ENCODE measurements around the gene NKD1. TPM values are rescaled to one million over a fixed set of nuclear protein-coding genes. Genes with fewer than 3 reads are reported as not detected.
"Not testable (repeated sequence)": the region's sequence is repeated elsewhere in the genome, so short reads cannot be mapped to it uniquely, and the experiment has no call there.

The NKD1 gene
- total RNA-seq, 1 donor from 2014 or later: under 0.01 TPM

DNA sequence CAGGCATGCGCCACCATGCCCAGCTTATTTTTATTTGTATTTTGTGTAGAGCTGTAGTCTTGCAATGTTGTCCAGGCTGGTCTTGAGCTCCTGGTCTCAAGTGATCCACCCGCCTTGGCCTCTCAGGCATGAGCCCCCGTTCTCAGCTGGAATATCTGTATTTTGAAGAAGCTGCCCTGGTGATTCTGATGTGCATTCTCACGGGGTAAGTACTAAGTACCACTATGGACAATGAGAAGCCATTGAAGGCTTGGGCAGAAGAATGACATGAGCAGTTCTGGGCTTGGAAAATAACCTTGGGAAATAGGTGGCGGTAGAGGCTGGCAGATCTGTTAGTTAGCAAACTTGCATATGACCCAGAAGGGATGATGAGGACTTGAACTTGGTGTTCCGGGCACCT, 15.6 kb upstream of the NKD1 start:
- Histone ChIP-seq H3K4me3 (ENCODE audit: low read depth, low read length) (no peak overlapping the region), H3K36me3 (ENCODE audit: control insufficient read depth, insufficient read depth, low read length) (no peaks in the 10 kb centered on the region), H3K27me3 (ENCODE audit: control insufficient read depth, insufficient read depth, low read length) (no peaks in the 10 kb centered on the region)
- FAIRE-seq: no peak
- no peak for TF ChIP-seq CTCF (IDR thresholded peaks at IDR 0.05; ENCODE audit: insufficient read depth, low read length, severe bottlenecking)
- DNase-seq (ENCODE audit: low read depth): no peak

GRCh38 chr16:50533317-50533716, 14.9 kb upstream of the NKD1 start:
- DNase-seq (ENCODE audit: low read depth): no peak
- Histone ChIP-seq H3K36me3 (ENCODE audit: control insufficient read depth, insufficient read depth, low read length) (no peaks in the 10 kb centered on the region), H3K4me3 (ENCODE audit: low read depth, low read length) (no peak overlapping the region), H3K27me3 (ENCODE audit: control insufficient read depth, insufficient read depth, low read length) (no peaks in the 10 kb centered on the region)
- no peak for TF ChIP-seq CTCF (IDR thresholded peaks at IDR 0.05; ENCODE audit: insufficient read depth, low read length, severe bottlenecking)
- FAIRE-seq: no peak

- no peak for DNase-seq (ENCODE audit: low read depth)
- FAIRE-seq: no peak
- Histone ChIP-seq H3K27me3 (ENCODE audit: control insufficient read depth, insufficient read depth, low read length) (no peaks in the 10 kb centered on the region), H3K36me3 (ENCODE audit: control insufficient read depth, insufficient read depth, low read length) (no peaks in the 10 kb centered on the region), H3K4me3 (ENCODE audit: low read depth, low read length) (no peak overlapping the region)
- TF ChIP-seq CTCF (IDR thresholded peaks at IDR 0.05; ENCODE audit: insufficient read depth, low read length, severe bottlenecking): no peak
These were observed 14.1 kb upstream of the NKD1 start for GRCh38 chr16:50534091-50534490.

DNA sequence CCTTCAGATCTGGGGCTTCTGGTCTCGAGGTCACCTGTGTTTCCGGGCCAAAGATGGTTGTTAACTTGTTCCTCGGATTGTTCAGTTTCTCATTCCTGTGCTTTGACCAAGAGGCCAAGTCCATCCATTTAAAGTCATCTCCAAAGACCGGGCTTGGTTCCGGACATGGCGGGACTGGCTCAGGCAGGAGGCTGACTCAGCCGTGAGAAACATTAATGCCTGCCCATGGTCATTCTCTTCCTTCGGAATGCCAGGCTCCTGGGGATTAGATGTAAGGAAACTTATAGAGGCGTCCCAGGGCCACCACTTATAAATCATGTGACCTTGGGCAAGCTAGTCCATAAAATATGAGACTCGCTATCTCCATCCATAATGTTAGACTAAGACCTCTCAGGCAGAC, 13.6 kb upstream of the NKD1 start:
- no peak for FAIRE-seq

DNA sequence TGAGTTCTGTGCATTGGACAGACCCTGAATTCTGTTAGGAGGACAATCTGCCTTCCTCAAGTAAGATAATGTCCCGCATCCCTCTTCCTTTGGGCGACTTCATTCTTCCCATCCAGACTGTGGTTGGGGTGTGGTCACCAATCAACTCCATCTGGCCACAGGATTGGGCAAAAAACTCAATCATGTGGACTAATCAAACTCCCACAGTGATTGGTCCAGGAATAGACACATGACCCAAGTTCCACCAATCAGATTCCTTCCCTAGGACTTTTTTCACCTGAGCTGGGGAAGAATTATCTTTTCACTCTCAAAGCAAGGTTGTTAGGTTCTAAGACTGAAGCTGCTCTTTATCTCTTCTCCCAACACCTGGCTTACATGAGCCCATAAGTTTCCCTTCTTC, 13.2 kb upstream of the NKD1 start:
- DNase-seq (ENCODE audit: low read depth): no peak
- H3K4me3 ChIP-seq (ENCODE audit: low read depth, low read length): no peak overlapping the region
- H3K36me3 ChIP-seq (ENCODE audit: control insufficient read depth, insufficient read depth, low read length): no peaks in the 10 kb centered on the region
- H3K27me3 ChIP-seq (ENCODE audit: control insufficient read depth, insufficient read depth, low read length): no peaks in the 10 kb centered on the region
- FAIRE-seq: peak; percentile 36
- no peak for TF ChIP-seq CTCF (IDR thresholded peaks at IDR 0.05; ENCODE audit: insufficient read depth, low read length, severe bottlenecking)

More for the DNA sequence above, 13.6 kb upstream of the NKD1 start:
- no peak for TF ChIP-seq CTCF (IDR thresholded peaks at IDR 0.05; ENCODE audit: insufficient read depth, low read length, severe bottlenecking)
- Histone ChIP-seq H3K4me3 (ENCODE audit: low read depth, low read length) (no peak overlapping the region), H3K36me3 (ENCODE audit: control insufficient read depth, insufficient read depth, low read length) (no peaks in the 10 kb centered on the region), H3K27me3 (ENCODE audit: control insufficient read depth, insufficient read depth, low read length) (no peaks in the 10 kb centered on the region)
- DNase-seq (ENCODE audit: low read depth): no peak

GRCh38 chr16:50535506-50536257, 12.5 kb upstream of the NKD1 start:
- FAIRE-seq: no peak
- Histone ChIP-seq H3K36me3 (ENCODE audit: control insufficient read depth, insufficient read depth, low read length) (no peaks in the 10 kb centered on the region), H3K27me3 (ENCODE audit: control insufficient read depth, insufficient read depth, low read length) (no peaks in the 10 kb centered on the region), H3K4me3 (ENCODE audit: low read depth, low read length) (no peak overlapping the region)
- DNase-seq (ENCODE audit: low read depth): no peak
- TF ChIP-seq CTCF (IDR thresholded peaks at IDR 0.05; ENCODE audit: insufficient read depth, low read length, severe bottlenecking): no peak

DNA sequence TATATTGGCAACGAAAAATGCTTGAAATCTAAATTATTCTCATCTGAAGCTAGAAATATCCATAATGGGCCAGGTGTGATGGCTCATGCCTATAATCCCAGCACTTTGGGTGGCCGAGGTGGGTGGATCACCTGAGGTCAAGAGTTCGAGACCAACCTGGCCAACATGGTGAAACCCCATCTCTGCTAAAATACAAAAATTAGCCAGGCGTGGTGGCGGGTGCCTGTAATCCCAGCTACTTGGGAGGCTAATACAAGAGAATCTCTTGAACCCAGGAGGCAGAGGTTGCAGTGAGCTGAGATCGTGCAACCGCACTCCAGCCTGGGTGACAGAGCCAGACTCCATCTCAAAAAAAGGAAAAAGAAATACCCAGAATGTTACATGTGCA, 11.9 kb upstream of the NKD1 start:
- H3K27me3 ChIP-seq (ENCODE audit: control insufficient read depth, insufficient read depth, low read length); FAIRE-seq; H3K36me3 ChIP-seq (ENCODE audit: control insufficient read depth, insufficient read depth, low read length); H3K4me3 ChIP-seq (ENCODE audit: low read depth, low read length); DNase-seq (ENCODE audit: low read depth): not testable (repeated sequence)

All from bronchial epithelial cell (primary cell).